NB4 (cell line): Measurements from ENCODE around the gene ZBTB7C.

Experiments used
- POLR2A ChIP-seq: IDR thresholded peaks from 2 replicates; pipeline ENCODE4 v1.6.1; 2011; ENCODE audit warnings: mild to moderate bottlenecking; ENCODE audit not compliant: insufficient read length; ENCODE audit errors: extremely low read depth
- TF ChIP-seq, protein P1 (sequence below): IDR thresholded peaks from one replicate; pipeline ENCODE4 v1.5.1; 2012; ENCODE audit warnings: low read depth, low read length

DNA sequence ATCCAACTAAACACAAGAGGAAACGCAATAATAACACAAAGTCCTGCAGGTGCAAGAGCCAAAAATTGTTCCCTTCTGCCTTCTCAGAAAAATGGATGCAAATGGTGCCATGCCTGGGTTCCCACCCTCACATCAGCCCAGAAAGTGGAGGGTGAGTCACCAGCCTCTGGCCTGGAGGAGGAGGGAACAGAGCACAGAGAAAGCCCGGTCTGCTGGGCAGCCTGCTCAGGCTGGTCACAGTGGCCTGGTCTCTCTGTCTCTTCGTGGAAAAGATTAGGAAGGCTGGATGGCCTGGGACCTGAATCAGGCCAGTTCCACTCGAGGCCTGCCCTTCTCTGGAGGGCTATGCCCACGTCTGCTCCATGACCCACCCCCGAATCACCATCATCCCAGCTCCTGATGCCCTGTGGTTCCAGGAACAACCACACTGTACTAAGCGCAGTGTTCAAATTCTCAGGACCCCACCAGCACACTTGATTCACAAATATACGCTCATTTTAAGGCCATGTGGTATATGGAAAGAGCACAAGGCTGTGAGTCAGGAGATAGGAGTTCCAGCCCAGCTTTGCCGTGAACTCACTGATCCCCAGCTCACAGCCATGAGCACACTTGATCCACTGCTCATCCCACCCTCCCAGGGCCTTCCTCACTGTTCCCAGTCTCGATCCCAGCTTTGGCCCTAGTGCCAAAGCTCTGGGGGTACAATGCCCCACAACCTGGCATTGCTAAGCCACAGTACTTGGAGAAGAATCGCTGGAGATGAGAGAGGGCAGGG is 82.1 kb downstream of the ZBTB7C start:
- TF ChIP-seq, protein P1, sequence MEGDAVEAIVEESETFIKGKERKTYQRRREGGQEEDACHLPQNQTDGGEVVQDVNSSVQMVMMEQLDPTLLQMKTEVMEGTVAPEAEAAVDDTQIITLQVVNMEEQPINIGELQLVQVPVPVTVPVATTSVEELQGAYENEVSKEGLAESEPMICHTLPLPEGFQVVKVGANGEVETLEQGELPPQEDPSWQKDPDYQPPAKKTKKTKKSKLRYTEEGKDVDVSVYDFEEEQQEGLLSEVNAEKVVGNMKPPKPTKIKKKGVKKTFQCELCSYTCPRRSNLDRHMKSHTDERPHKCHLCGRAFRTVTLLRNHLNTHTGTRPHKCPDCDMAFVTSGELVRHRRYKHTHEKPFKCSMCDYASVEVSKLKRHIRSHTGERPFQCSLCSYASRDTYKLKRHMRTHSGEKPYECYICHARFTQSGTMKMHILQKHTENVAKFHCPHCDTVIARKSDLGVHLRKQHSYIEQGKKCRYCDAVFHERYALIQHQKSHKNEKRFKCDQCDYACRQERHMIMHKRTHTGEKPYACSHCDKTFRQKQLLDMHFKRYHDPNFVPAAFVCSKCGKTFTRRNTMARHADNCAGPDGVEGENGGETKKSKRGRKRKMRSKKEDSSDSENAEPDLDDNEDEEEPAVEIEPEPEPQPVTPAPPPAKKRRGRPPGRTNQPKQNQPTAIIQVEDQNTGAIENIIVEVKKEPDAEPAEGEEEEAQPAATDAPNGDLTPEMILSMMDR = no peak
- no peak for TF ChIP-seq POLR2A
